HG03095 (cell line): ENCODE data around the gene MYBPC1.

Experiments used
- ATAC-seq: cut with Tn5 transposase; IDR thresholded peaks from one replicate; pipeline ENCODE4 v1.9.1; 2021; ENCODE audit warnings: moderate library complexity; ENCODE audit not compliant: unreplicated experiment

Gene MYBPC1

GRCh38 chr12:101694297-101694848 lies 99.6 kb downstream of the MYBPC1 start:
- ATAC-seq = no peak

GRCh38 chr12:101694986-101695385 lies 100.2 kb downstream of the MYBPC1 start:
- no peak for ATAC-seq

GRCh38 chr12:101695706-101696105 lies 100.9 kb downstream of the MYBPC1 start:
- no peak for ATAC-seq

- no peak for ATAC-seq
Measured at GRCh38 chr12:101696251-101697196, 101.8 kb downstream of the MYBPC1 start.

- peak; percentile 69 for ATAC-seq
Measured at GRCh38 chr12:101697197-101697929, 102.6 kb downstream of the MYBPC1 start, which contains the start of gene CHPT1. Gene CHPT1 (plus strand): TSS chr12:101697640. CDS start chr12:101697862, 222 bp downstream.

- ATAC-seq = peak; percentile 24
Measured at GRCh38 chr12:101697930-101698799, 103.4 kb downstream of the MYBPC1 start.

- ATAC-seq = no peak
Measured at GRCh38 chr12:101698800-101699347, 104.1 kb downstream of the MYBPC1 start.

GRCh38 chr12:101700299-101700820 lies 105.6 kb downstream of the MYBPC1 start:
- no peak for ATAC-seq

- ATAC-seq = no peak
Measured at GRCh38 chr12:101703487-101703886, 108.7 kb downstream of the MYBPC1 start.

GRCh38 chr12:101706403-101706802 lies 111.6 kb downstream of the MYBPC1 start:
- no peak for ATAC-seq

GRCh38 chr12:101707131-101707782 lies 112.5 kb downstream of the MYBPC1 start:
- no peak for ATAC-seq

- ATAC-seq = no peak
Measured at GRCh38 chr12:101710288-101710687, 115.5 kb downstream of the MYBPC1 start.

GRCh38 chr12:101713059-101713682 lies 118.4 kb downstream of the MYBPC1 start:
- ATAC-seq = no peak

- ATAC-seq = no peak
Measured at GRCh38 chr12:101713930-101714329, 119.2 kb downstream of the MYBPC1 start.

GRCh38 chr12:101714877-101715444 lies 120.2 kb downstream of the MYBPC1 start:
- ATAC-seq = no peak

- no peak for ATAC-seq
Measured at GRCh38 chr12:101719566-101719965, 124.8 kb downstream of the MYBPC1 start.

- no peak for ATAC-seq
Measured at GRCh38 chr12:101720118-101720517, 125.3 kb downstream of the MYBPC1 start.

- ATAC-seq = no peak
Measured at GRCh38 chr12:101722392-101722791, 127.6 kb downstream of the MYBPC1 start.

GRCh38 chr12:101727098-101727497 lies 132.3 kb downstream of the MYBPC1 start:
- no peak for ATAC-seq
